HG03565 (cell line): ENCODE results near the gene ZNF335.

ENCODE experiments used
- ATAC-seq: cut with Tn5 transposase; IDR thresholded peaks from one replicate; pipeline ENCODE4 v1.9.1; 2021; ENCODE audit warnings: mild to moderate bottlenecking, moderate library complexity; ENCODE audit not compliant: unreplicated experiment

The ZNF335 gene

GRCh38 chr20:45951925-45952834 lies 19.8 kb downstream of the ZNF335 start:
- no peak for ATAC-seq

- ATAC-seq = no peak
Observed at GRCh38 chr20:45950330-45950646, 21.7 kb downstream of the ZNF335 start.

GRCh38 chr20:45949542-45950329 lies 22.3 kb downstream of the ZNF335 start:
- no peak for ATAC-seq

- no peak for ATAC-seq
Observed at GRCh38 chr20:45948742-45949541, 23.1 kb downstream of the ZNF335 start.

- ATAC-seq = no peak
Observed at GRCh38 chr20:45948261-45948733, 23.7 kb downstream of the ZNF335 start.

- no peak for ATAC-seq
Observed at GRCh38 chr20:45947110-45947866, 24.7 kb downstream of the ZNF335 start.

GRCh38 chr20:45946149-45946970 lies 25.6 kb downstream of the ZNF335 start:
- ATAC-seq = no peak

- ATAC-seq = no peak
Observed at GRCh38 chr20:45945678-45946148, 26.3 kb downstream of the ZNF335 start.

- no peak for ATAC-seq
Observed at GRCh38 chr20:45944965-45945677, 26.9 kb downstream of the ZNF335 start.

GRCh38 chr20:45944151-45944964 lies 27.6 kb downstream of the ZNF335 start:
- ATAC-seq = no peak

- no peak for ATAC-seq
Observed at GRCh38 chr20:45943613-45944012, 28.4 kb downstream of the ZNF335 start.

- no peak for ATAC-seq
Observed at GRCh38 chr20:45940469-45940868, 31.5 kb downstream of the ZNF335 start.

GRCh38 chr20:45940053-45940452 lies 31.9 kb downstream of the ZNF335 start:
- ATAC-seq = no peak

GRCh38 chr20:45938727-45939438 lies 33.1 kb downstream of the ZNF335 start:
- ATAC-seq = no peak

- no peak for ATAC-seq
Observed at GRCh38 chr20:45937765-45938164, 34.2 kb downstream of the ZNF335 start.

- no peak for ATAC-seq
Observed at GRCh38 chr20:45935416-45936046, 36.5 kb downstream of the ZNF335 start.
